HAP-1 (cell line): ENCODE data around the gene SCO1.

ENCODE experiments used
- DNase-seq, 2 experiments: peaks; one replicate each; pipeline ENCODE4 v3.0.0-alpha.2; 2016 to 2020; ENCODE audit warnings: low spot score in 2 of 2
- H3K27me3 ChIP-seq: fragments of 250-450 bp; sonication (Bioruptor Pico); 2 replicates; pipeline ENCODE4 v1.5.1; 2020; ENCODE audit warnings: low read depth, mild to moderate bottlenecking, moderate library complexity
- H3K36me3 ChIP-seq: fragments of 250-450 bp; sonication (Bioruptor Pico); replicated peaks from 2 replicates; pipeline ENCODE4 v1.5.1; 2020; ENCODE audit warnings: mild to moderate bottlenecking
- H3K4me1 ChIP-seq: fragments of 250-450 bp; sonication (Bioruptor Pico); 2 replicates; pipeline ENCODE4 v1.5.1; 2020; ENCODE audit warnings: mild to moderate bottlenecking
- H3K4me3 ChIP-seq: fragments of 250-450 bp; sonication (Bioruptor Pico); 2 replicates; pipeline ENCODE4 v1.5.1; 2020; ENCODE audit warnings: mild to moderate bottlenecking, moderate library complexity
- H3K9me3 ChIP-seq: fragments of 250-450 bp; sonication (Bioruptor Pico); 2 replicates; pipeline ENCODE4 v1.5.1; 2020; ENCODE audit warnings: mild to moderate bottlenecking, moderate library complexity
- in situ Hi-C: fragments of 300-500 bp; cut with MboI; formaldehyde crosslinking; loops from 3 replicates; pipeline ENCODE4 v1.14.3; 2020; ENCODE audit warnings: low sequenced_read_pairs, inconsistent platforms, mixed read lengths

SCO1 gene

GRCh38 chr17:10661437-10661836, 35.9 kb downstream of the SCO1 start:
- DNase-seq = no peak
- no peaks in the 10 kb centered on the region for H3K27me3 ChIP-seq
- H3K4me3 ChIP-seq = no peak overlapping the region
- in situ Hi-C loops = loop anchor here (25.0 kb wide), 1 partner anchor 1326 kb away; the partner anchor contains the start of gene ZNF18
- H3K9me3 ChIP-seq = no peaks in the 10 kb centered on the region
- H3K36me3 ChIP-seq = no peaks in the 10 kb centered on the region
- no peaks in the 10 kb centered on the region for H3K4me1 ChIP-seq

GRCh38 chr17:10657879-10658278, 39.5 kb downstream of the SCO1 start:
- Histone ChIP-seq H3K4me1 (no peaks in the 10 kb centered on the region), H3K4me3 (no peak overlapping the region), H3K27me3 (no peaks in the 10 kb centered on the region), H3K9me3 (no peaks in the 10 kb centered on the region), H3K36me3 (no peaks in the 10 kb centered on the region)
- in situ Hi-C loops = loop anchor here (25.0 kb wide), 1 partner anchor 1329 kb away; the partner anchor contains the start of gene ZNF18
- DNase-seq = no peak

- no peak for DNase-seq
- no peaks in the 10 kb centered on the region for H3K4me1 ChIP-seq
- no peaks in the 10 kb centered on the region for H3K9me3 ChIP-seq
- no peak within 1 kb of the TSS for H3K4me3 ChIP-seq
- in situ Hi-C loops = loop anchor here (25.0 kb wide), 1 partner anchor 1330 kb away; the partner anchor contains the start of gene ZNF18
- no peaks in the 10 kb centered on the region for H3K36me3 ChIP-seq
- no peaks in the 10 kb centered on the region for H3K27me3 ChIP-seq
Observed at GRCh38 chr17:10657148-10657547, 40.2 kb downstream of the SCO1 start, which contains the start of gene MYH3. MYH3 (minus strand) TSS chr17:10657309; CDS start chr17:10655064, 2,245 bp downstream.

- no peaks in the 10 kb centered on the region for H3K27me3 ChIP-seq
- in situ Hi-C loops = loop anchor here (25.0 kb wide), 1 partner anchor 1333 kb away; the partner anchor contains the start of gene ZNF18
- H3K9me3 ChIP-seq = no peaks in the 10 kb centered on the region
- H3K4me1 ChIP-seq = no peaks in the 10 kb centered on the region
- H3K36me3 ChIP-seq = no peaks in the 10 kb centered on the region
- no peak for DNase-seq
- no peak overlapping the region for H3K4me3 ChIP-seq
Observed at GRCh38 chr17:10653987-10654386, 43.3 kb downstream of the SCO1 start.

GRCh38 chr17:10652984-10653659, 44.2 kb downstream of the SCO1 start:
- in situ Hi-C loops = loop anchor here (25.0 kb wide), 1 partner anchor 1334 kb away; the partner anchor contains the start of gene ZNF18
- DNase-seq = no peak
- H3K36me3 ChIP-seq = no peaks in the 10 kb centered on the region
- H3K4me3 ChIP-seq = no peak overlapping the region
- no peaks in the 10 kb centered on the region for H3K9me3 ChIP-seq
- no peaks in the 10 kb centered on the region for H3K27me3 ChIP-seq
- no peaks in the 10 kb centered on the region for H3K4me1 ChIP-seq

- Histone ChIP-seq H3K4me3 (no peak overlapping the region), H3K36me3 (no peaks in the 10 kb centered on the region)
- in situ Hi-C loops = loop anchor here (25.0 kb wide), 1 partner anchor 1335 kb away; the partner anchor contains the start of gene ZNF18
Observed at GRCh38 chr17:10651927-10652326, 45.4 kb downstream of the SCO1 start.

GRCh38 chr17:10649602-10650001, 47.7 kb downstream of the SCO1 start:
- Histone ChIP-seq H3K36me3 (no peaks in the 10 kb centered on the region), H3K4me1 (no peaks in the 10 kb centered on the region), H3K27me3 (no peaks in the 10 kb centered on the region), H3K9me3 (no peaks in the 10 kb centered on the region), H3K4me3 (no peak overlapping the region)
- DNase-seq = no peak
- in situ Hi-C loops = loop anchor here (5.0 to 25.0 kb wide), 2 partner anchors 193 to 1338 kb away; partner anchors contain the start of gene ZNF18

More at GRCh38 chr17:10651927-10652326, 45.4 kb downstream of the SCO1 start:
- H3K4me1 ChIP-seq = no peaks in the 10 kb centered on the region
- no peaks in the 10 kb centered on the region for H3K9me3 ChIP-seq
- no peak for DNase-seq
- no peaks in the 10 kb centered on the region for H3K27me3 ChIP-seq

- Histone ChIP-seq H3K4me1 (no peaks in the 10 kb centered on the region), H3K36me3 (no peaks in the 10 kb centered on the region), H3K4me3 (no peak overlapping the region), H3K27me3 (no peaks in the 10 kb centered on the region), H3K9me3 (no peaks in the 10 kb centered on the region)
- in situ Hi-C loops = loop anchor here (5.0 kb wide), 1 partner anchor 193 kb away; no protein-coding TSS in a partner anchor
- no peak for DNase-seq
Observed at GRCh38 chr17:10648956-10649355, 48.4 kb downstream of the SCO1 start.

- Histone ChIP-seq H3K4me1 (no peaks in the 10 kb centered on the region), H3K4me3 (no peak overlapping the region), H3K36me3 (no peaks in the 10 kb centered on the region), H3K27me3 (no peaks in the 10 kb centered on the region), H3K9me3 (no peaks in the 10 kb centered on the region)
- no peak for DNase-seq
- in situ Hi-C loops = loop anchor here (5.0 kb wide), 1 partner anchor 194 kb away; no protein-coding TSS in a partner anchor
Observed at GRCh38 chr17:10648381-10648780, 49.0 kb downstream of the SCO1 start.

- Histone ChIP-seq H3K27me3 (no peaks in the 10 kb centered on the region), H3K9me3 (no peaks in the 10 kb centered on the region), H3K4me1 (no peaks in the 10 kb centered on the region), H3K36me3 (no peaks in the 10 kb centered on the region), H3K4me3 (no peak overlapping the region)
- DNase-seq = peak; percentile 59 to 87
- in situ Hi-C loops = loop anchor here (5.0 kb wide), 1 partner anchor 196 kb away; no protein-coding TSS in a partner anchor
Observed at GRCh38 chr17:10646392-10646990, 50.8 kb downstream of the SCO1 start.

GRCh38 chr17:10640475-10640874, 56.9 kb downstream of the SCO1 start:
- H3K27me3 ChIP-seq = no peaks in the 10 kb centered on the region
- in situ Hi-C loops = no loop called here
- no peaks in the 10 kb centered on the region for H3K36me3 ChIP-seq
- H3K9me3 ChIP-seq = no peaks in the 10 kb centered on the region
- no peak overlapping the region for H3K4me3 ChIP-seq
- no peaks in the 10 kb centered on the region for H3K4me1 ChIP-seq
- no peak for DNase-seq

GRCh38 chr17:10638151-10638550, 59.2 kb downstream of the SCO1 start:
- no peaks in the 10 kb centered on the region for H3K36me3 ChIP-seq
- no peaks in the 10 kb centered on the region for H3K4me1 ChIP-seq
- in situ Hi-C loops = no loop called here
- no peaks in the 10 kb centered on the region for H3K27me3 ChIP-seq
- no peak overlapping the region for H3K4me3 ChIP-seq
- DNase-seq = no peak
- H3K9me3 ChIP-seq = no peaks in the 10 kb centered on the region

GRCh38 chr17:10635290-10635689, 62.0 kb downstream of the SCO1 start:
- H3K4me3 ChIP-seq = no peak overlapping the region
- no peaks in the 10 kb centered on the region for H3K27me3 ChIP-seq
- no peaks in the 10 kb centered on the region for H3K36me3 ChIP-seq
- no peaks in the 10 kb centered on the region for H3K9me3 ChIP-seq
- no peaks in the 10 kb centered on the region for H3K4me1 ChIP-seq
- no peak for DNase-seq
- in situ Hi-C loops = no loop called here
